ENCODE data around the gene INTS1. TPM values are rescaled to one million over a fixed set of nuclear protein-coding genes. Genes with fewer than 3 reads are reported as not detected.
A peak's percentile ranks its signal among the peaks of the same experiment; 100 is the strongest.

The INTS1 gene
- total and polyA plus RNA-seq, 2 experiments from 2014 or later = 30.0 to 57.3 TPM

- H3K27ac ChIP-seq = no peak overlapping the region
- no peaks in the 10 kb centered on the region for H3K27me3 ChIP-seq
- no peaks in the 10 kb centered on the region for H3K9me3 ChIP-seq (ENCODE audit: low read depth)
- no peak overlapping the region for H3K4me2 ChIP-seq
- 96% methylated on average over 21 of the region's 21 CpGs for WGBS (ENCODE audit: low lambda C conversion rate, missing lambda C conversion rate)
- H3K36me3 ChIP-seq (replicated peaks; ENCODE audit: insufficient read depth, low read depth) = no peaks in the 10 kb centered on the region
- peaks cover 22% of the 10 kb centered on the region for H3K79me2 ChIP-seq
- peaks cover 4% of the 10 kb centered on the region for H4K20me1 ChIP-seq (ENCODE audit: insufficient read depth, poor library complexity, severe bottlenecking)
- no peak for TF ChIP-seq EZH2phosphoT487 (IDR thresholded peaks at IDR 0.05; ENCODE audit: low read depth, severe bottlenecking, unreplicated experiment)
- DNase-seq (ENCODE audit: low spot score) = no peak
- H2AFZ ChIP-seq = no peak overlapping the region
- H3K4me3 ChIP-seq = no peak overlapping the region
- H3K4me1 ChIP-seq (ENCODE audit: insufficient read depth) = peaks cover 19% of the 10 kb centered on the region
- no peaks in the 10 kb centered on the region for H3K9me2 ChIP-seq (replicated peaks; ENCODE audit: insufficient read depth)
Observed at GRCh38 chr7:1542329-1542728, 38.1 kb upstream of the INTS1 start.

- peak; percentile 5 for DNase-seq (ENCODE audit: low spot score)
- no peak overlapping the region for H3K4me3 ChIP-seq
- no peak overlapping the region for H3K27ac ChIP-seq
- H2AFZ ChIP-seq = no peak overlapping the region
- H3K36me3 ChIP-seq (replicated peaks; ENCODE audit: insufficient read depth, low read depth) = no peaks in the 10 kb centered on the region
- peaks cover 25% of the 10 kb centered on the region for H3K79me2 ChIP-seq
- no peak overlapping the region for H3K4me2 ChIP-seq
- H3K4me1 ChIP-seq (ENCODE audit: insufficient read depth) = peaks cover 23% of the 10 kb centered on the region
- 93% methylated on average over 26 of the region's 33 CpGs for WGBS (ENCODE audit: low lambda C conversion rate, missing lambda C conversion rate)
- TF ChIP-seq EZH2phosphoT487 (IDR thresholded peaks at IDR 0.05; ENCODE audit: low read depth, severe bottlenecking, unreplicated experiment) = no peak
- no peak for TF ChIP-seq EZH2 (IDR thresholded peaks at IDR 0.05; ENCODE audit: borderline replicate concordance)
- no peak for TF ChIP-seq CTCF (IDR thresholded peaks at IDR 0.05; ENCODE audit: poor library complexity)
- H3K27me3 ChIP-seq = no peaks in the 10 kb centered on the region
- peaks cover 4% of the 10 kb centered on the region for H4K20me1 ChIP-seq (ENCODE audit: insufficient read depth, poor library complexity, severe bottlenecking)
- H3K9me3 ChIP-seq (ENCODE audit: low read depth) = no peaks in the 10 kb centered on the region
- H3K9me2 ChIP-seq (replicated peaks; ENCODE audit: insufficient read depth) = no peaks in the 10 kb centered on the region
Observed at GRCh38 chr7:1541431-1542162, 37.4 kb upstream of the INTS1 start.

- 96% methylated on average over 30 of the region's 31 CpGs for WGBS (ENCODE audit: low lambda C conversion rate, missing lambda C conversion rate)
- no peaks in the 10 kb centered on the region for H3K36me3 ChIP-seq (replicated peaks; ENCODE audit: insufficient read depth, low read depth)
- TF ChIP-seq CTCF (IDR thresholded peaks at IDR 0.05; ENCODE audit: poor library complexity) = no peak
- no peak for TF ChIP-seq EZH2 (IDR thresholded peaks at IDR 0.05; ENCODE audit: borderline replicate concordance)
- TF ChIP-seq EZH2phosphoT487 (IDR thresholded peaks at IDR 0.05; ENCODE audit: low read depth, severe bottlenecking, unreplicated experiment) = no peak
Observed at GRCh38 chr7:1540776-1541271, 36.6 kb upstream of the INTS1 start.

More at GRCh38 chr7:1540776-1541271, 36.6 kb upstream of the INTS1 start:
- H3K27me3 ChIP-seq = no peaks in the 10 kb centered on the region
- H3K9me3 ChIP-seq (ENCODE audit: low read depth) = no peaks in the 10 kb centered on the region
- H3K27ac ChIP-seq = no peak overlapping the region
- H2AFZ ChIP-seq = no peak overlapping the region
- peaks cover 31% of the 10 kb centered on the region for H3K4me1 ChIP-seq (ENCODE audit: insufficient read depth)
- H4K20me1 ChIP-seq (ENCODE audit: insufficient read depth, poor library complexity, severe bottlenecking) = peaks cover 4% of the 10 kb centered on the region
- no peaks in the 10 kb centered on the region for H3K9me2 ChIP-seq (replicated peaks; ENCODE audit: insufficient read depth)
- H3K4me3 ChIP-seq = no peak overlapping the region
- H3K4me2 ChIP-seq = no peak overlapping the region
- H3K79me2 ChIP-seq = peaks cover 33% of the 10 kb centered on the region
- no peak for DNase-seq (ENCODE audit: low spot score)

Measured in hepatocyte (in vitro differentiated cells).